Pancreas (tissue), 10 donors: Measurements from ENCODE around the gene ATG7. TPM values are rescaled to one million over a fixed set of nuclear protein-coding genes. Genes with fewer than 3 reads are reported as not detected.
"Not testable (repeated sequence)": the region's sequence is repeated elsewhere in the genome, so short reads cannot be mapped to it uniquely, and the experiment has no call there.

Source experiments
- ATAC-seq, 4 donors: fragments of 200-7000 bp; cut with Tn5 transposase; one replicate each; pipeline versions ENCODE4 v1.8.0 to v1.9.1; 2020; ENCODE audit warnings: mild to moderate bottlenecking in 4 of 4, moderate library complexity in 4 of 4
- DNase-seq, 6 donors: peaks; one replicate each; pipeline ENCODE4 v3.0.0-alpha.2; 2020
- FAIRE-seq: peaks from 2 replicates; lab custom pipeline; 2012; peaks lifted over from hg19 to GRCh38; lab: Jason Lieb, UNC
- H3K27ac ChIP-seq, 4 donors: fragments of 200-600 bp; sonication (generic); 1 replicate in 3 of 4; 2 replicates in 1 of 4; pipeline versions ENCODE4 v1.5.0 to v1.8.0; 2020
- H3K27me3 ChIP-seq, 4 donors: fragments of 200-600 bp; one replicate each; pipeline ENCODE4 v1.8.0; 2021
- H3K36me3 ChIP-seq, 3 donors: fragments of 200-600 bp; sonication (generic) in 1 of 3; one replicate each; pipeline versions ENCODE4 v1.5.0 to v1.8.0; 2020 to 2021
- H3K4me1 ChIP-seq, 3 donors: fragments of 200-600 bp; one replicate each; pipeline ENCODE4 v1.8.0; 2021
- H3K4me3 ChIP-seq, 4 donors: fragments of 200-600 bp; sonication (generic) in 2 of 4; one replicate each; pipeline versions ENCODE4 v1.5.0 to v1.8.0; 2020 to 2021
- H3K9me3 ChIP-seq, 4 donors: fragments of 200-600 bp; one replicate each; pipeline ENCODE4 v1.8.0; 2021
- WGBS, 2 donors: extraction: QIAGEN DNeasy Blood & Tissue Kit; methylation state at CpG; one replicate each; pipeline ENCODE4 v1.1.7; 2013; 5-methylcytosine and 5-hydroxymethylcytosine counted together
- intact Hi-C, 3 donors: fragments of 100-400 bp; cut with DNase I; formaldehyde crosslinking; loops; one replicate each; pipeline versions ENCODE4 v1.11.1 to v1.14.2; 2022
- polyA plus RNA-seq, 2 donors: library from polyadenylated mRNA; stranded (reverse); fragments of 200-250 nt; gene quantifications; one replicate each; pipeline ENCODE4 v1.2.3, GENCODE V29; 2013
- total RNA-seq, 6 donors: library from RNA; stranded (reverse); fragmentation: NEBNext Ultra II Directional in 4 of 6; extraction: Animal tissue kit (Norgen Biotek cat#: 25700) in 4 of 6; gene quantifications; one replicate each; pipeline versions ENCODE4 v1.2.1 to v1.2.4, GENCODE V29; 2021 to 2023
- TF ChIP-seq, protein P1 (sequence below), 4 donors: fragments of 200-600 bp; sonication (generic) in 3 of 4; IDR thresholded peaks; one replicate each; pipeline versions ENCODE4 v1.5.0 to v1.8.0; 2021; ENCODE audit warnings: antibody characterized with exemption in 4 of 4
- donor health status: healthy with polysubstance abuse.
- donor health status: DM: no; HTN: no; CAD: no; lungs with moderate emphysema.
- donor health status: DM: no; HTN: no; CAD: no.
- donor health status: control.
- donor health status: control.
- donor health status: Bipolar disorder and iron deficiency.
- donor health status: DM: yes; HTN: yes; CAD: no.
- donor health status: DM: no; HTN: no; CAD: no.
- donor health status: DM: no; HTN: no; CAD: no.
- donor health status: DM: yes; HTN: yes; CAD: no.

The ATG7 gene
- total and polyA plus RNA-seq, 8 donors = 5.1 to 28.0 (median 15.7) TPM

DNA sequence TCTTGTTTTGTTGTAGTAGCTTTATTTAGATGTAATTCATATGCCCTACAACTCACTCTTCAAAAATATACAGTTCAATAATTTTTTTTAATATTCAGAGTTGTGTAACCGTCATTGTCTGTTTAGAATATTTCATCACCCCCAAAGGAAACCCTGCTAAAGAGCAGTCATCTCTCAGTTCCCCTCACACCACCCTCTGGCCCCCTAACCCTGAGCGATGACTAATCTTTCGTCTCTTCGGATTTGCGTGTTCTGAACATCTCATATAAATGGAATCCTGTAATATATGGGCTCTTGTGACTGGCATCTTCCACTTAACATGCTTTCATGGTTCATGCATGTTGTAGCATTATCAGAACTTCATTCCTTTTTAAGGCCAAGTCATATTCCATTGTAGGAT is 183.8 kb downstream of the ATG7 start:
- WGBS, 2 donors = 95 to 100% methylated on average over 5 of the region's 5 CpGs
- H3K4me1 ChIP-seq = peaks cover 0 to 2% (median 0%) of the 10 kb centered on the region in 3 donors
- intact Hi-C loops = no loop called here
- no peaks in the 10 kb centered on the region for H3K9me3 ChIP-seq
- ATAC-seq = no peak
- no peak for FAIRE-seq
- TF ChIP-seq, protein P1, sequence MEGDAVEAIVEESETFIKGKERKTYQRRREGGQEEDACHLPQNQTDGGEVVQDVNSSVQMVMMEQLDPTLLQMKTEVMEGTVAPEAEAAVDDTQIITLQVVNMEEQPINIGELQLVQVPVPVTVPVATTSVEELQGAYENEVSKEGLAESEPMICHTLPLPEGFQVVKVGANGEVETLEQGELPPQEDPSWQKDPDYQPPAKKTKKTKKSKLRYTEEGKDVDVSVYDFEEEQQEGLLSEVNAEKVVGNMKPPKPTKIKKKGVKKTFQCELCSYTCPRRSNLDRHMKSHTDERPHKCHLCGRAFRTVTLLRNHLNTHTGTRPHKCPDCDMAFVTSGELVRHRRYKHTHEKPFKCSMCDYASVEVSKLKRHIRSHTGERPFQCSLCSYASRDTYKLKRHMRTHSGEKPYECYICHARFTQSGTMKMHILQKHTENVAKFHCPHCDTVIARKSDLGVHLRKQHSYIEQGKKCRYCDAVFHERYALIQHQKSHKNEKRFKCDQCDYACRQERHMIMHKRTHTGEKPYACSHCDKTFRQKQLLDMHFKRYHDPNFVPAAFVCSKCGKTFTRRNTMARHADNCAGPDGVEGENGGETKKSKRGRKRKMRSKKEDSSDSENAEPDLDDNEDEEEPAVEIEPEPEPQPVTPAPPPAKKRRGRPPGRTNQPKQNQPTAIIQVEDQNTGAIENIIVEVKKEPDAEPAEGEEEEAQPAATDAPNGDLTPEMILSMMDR (IDR thresholded peaks at IDR 0.05) = no peak
- no peaks in the 10 kb centered on the region for H3K27me3 ChIP-seq
- H3K4me3 ChIP-seq = no peak overlapping the region
- DNase-seq = no peak
- no peaks in the 10 kb centered on the region for H3K36me3 ChIP-seq
- H3K27ac ChIP-seq = no peak overlapping the region

DNA sequence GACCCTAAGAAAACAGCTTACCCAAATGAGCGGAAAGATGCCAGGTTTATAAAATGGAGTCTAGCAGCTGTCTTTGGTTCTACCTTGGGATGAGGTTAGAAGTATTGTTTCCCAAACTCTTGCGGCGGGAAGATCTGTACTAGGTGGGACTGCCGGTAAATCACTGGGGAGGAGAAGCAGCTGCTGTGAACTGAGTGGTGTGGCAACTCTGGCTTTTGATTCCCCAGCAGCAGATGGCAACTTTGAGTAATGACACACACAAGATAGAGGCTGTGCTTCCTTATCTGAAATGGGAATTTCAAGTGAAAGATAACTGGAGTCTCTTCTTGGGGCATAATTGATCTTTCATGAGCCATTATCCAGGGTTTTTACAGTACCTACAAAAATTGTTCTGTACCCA is 184.9 kb downstream of the ATG7 start:
- TF ChIP-seq, protein P1 (IDR thresholded peaks at IDR 0.05) = no peak
- Histone ChIP-seq H3K27ac (no peak overlapping the region), H3K9me3 (no peaks in the 10 kb centered on the region), H3K36me3 (no peaks in the 10 kb centered on the region), H3K4me1 (peaks cover 0 to 2% (median 0%) of the 10 kb centered on the region in 3 donors), H3K27me3 (no peaks in the 10 kb centered on the region), H3K4me3 (no peak overlapping the region)
- 89 to 94% methylated on average over 4 of the region's 4 CpGs for WGBS, 2 donors
- intact Hi-C loops = no loop called here
- DNase-seq = no peak
- ATAC-seq = no peak
- no peak for FAIRE-seq

DNA sequence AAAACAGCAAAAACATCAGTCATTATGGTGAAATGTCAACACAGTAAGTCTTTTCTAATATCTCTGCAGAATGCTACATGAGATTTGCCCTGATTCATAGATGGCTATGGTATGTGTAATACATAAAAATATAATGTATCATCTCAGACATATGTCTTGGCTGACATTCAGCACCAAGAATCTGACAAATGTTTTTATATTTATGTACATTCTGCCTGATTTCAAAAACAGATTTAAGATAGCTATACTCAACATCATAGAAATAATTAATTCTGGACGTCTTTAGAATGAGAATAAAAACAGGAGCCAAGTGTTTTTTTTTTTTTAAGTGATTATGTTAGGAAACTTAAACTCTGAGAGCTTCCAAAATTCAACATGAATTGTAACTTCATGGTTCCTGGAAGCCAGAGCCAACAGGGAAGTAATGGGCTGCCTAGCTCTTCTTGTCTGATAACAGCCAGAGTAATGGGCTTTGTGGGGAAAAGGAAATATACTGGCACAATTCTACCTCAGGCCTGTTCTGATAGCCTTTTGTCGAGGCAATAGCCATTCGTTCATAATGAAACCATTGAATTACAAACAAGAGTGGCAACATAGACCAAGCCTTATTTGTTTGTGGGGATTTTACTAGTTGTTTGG is 187.1 kb downstream of the ATG7 start:
- Histone ChIP-seq H3K36me3 (no peaks in the 10 kb centered on the region), H3K4me3 (no peak overlapping the region), H3K27me3 (no peaks in the 10 kb centered on the region), H3K27ac (peak overlapping the region in 1 of 4 donors; percentile 52), H3K9me3 (no peaks in the 10 kb centered on the region), H3K4me1 (peaks cover 0 to 2% (median 0%) of the 10 kb centered on the region in 3 donors)
- ATAC-seq (peak in 3 of 4 donors; percentile 32 to 56 (median 50)), FAIRE-seq (no peak), DNase-seq (no peak)
- intact Hi-C loops = no loop called here
- TF ChIP-seq, protein P1 (IDR thresholded peaks at IDR 0.05) = no peak
- 64 to 67% methylated on average over 3 of the region's 3 CpGs for WGBS, 2 donors

DNA sequence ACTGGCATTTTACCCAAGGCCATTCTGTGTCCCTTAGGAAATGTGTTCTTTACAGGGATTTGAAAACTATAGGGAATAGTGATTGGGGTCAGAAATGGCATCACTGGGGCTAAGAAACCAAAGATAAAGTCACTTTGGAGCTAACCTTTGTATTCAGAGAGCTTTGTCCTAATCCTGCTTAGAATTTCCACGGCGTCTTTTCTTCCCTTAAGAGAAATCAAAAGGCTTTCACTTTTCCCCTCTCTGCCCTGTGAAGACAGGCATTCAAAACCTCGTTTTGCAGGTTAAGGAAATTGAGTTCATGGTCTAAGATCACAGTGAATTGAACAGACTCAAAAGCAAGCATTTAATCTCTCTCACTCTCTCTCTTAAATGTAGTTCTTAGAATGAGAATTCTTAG is 189.0 kb downstream of the ATG7 start:
- Histone ChIP-seq H3K27ac (no peak overlapping the region), H3K4me1 (peaks cover 0 to 9% (median 6%) of the 10 kb centered on the region in 3 donors), H3K4me3 (no peak overlapping the region), H3K36me3 (no peaks in the 10 kb centered on the region), H3K27me3 (no peaks in the 10 kb centered on the region), H3K9me3 (no peaks in the 10 kb centered on the region)
- intact Hi-C loops = no loop called here
- WGBS, 2 donors = 93 to 98% methylated on average over 3 of the region's 3 CpGs
- TF ChIP-seq, protein P1 (IDR thresholded peaks at IDR 0.05) = no peak
- no peak for FAIRE-seq
- no peak for ATAC-seq
- no peak for DNase-seq

DNA sequence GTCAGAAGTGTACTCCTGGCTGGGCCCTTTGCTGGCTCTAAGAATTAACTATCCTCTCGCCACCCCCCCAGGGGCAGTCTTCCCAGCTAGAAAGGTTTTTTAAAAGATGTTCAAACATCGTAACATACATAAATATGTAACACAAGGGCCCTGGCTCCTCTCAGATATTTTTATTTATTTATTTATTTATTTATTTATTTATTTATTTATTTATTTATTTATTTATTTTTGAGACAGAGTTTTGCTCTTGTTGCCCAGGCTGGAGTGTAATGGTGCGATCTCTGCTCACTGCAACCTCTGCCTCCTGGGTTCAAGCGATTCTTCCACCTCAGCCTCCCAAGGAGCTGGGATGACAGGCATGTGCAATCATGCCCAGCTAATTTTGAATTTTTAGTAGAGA is 190.5 kb downstream of the ATG7 start:
- intact Hi-C loops = not testable (repeated sequence)

More for the DNA sequence above, 190.5 kb downstream of the ATG7 start:
- not testable (repeated sequence) for DNase-seq, H3K9me3 ChIP-seq, H3K27me3 ChIP-seq, H3K4me3 ChIP-seq, FAIRE-seq, H3K27ac ChIP-seq, H3K36me3 ChIP-seq, ATAC-seq
- H3K4me1 ChIP-seq = peaks cover 2 to 16% (median 9%) of the 10 kb centered on the region in 3 donors
- WGBS, 2 donors = 96 to 99% methylated on average over 4 of the region's 4 CpGs
